ENCODE measurements around the gene CNTNAP2.
"Not testable (repeated sequence)": the region's sequence is repeated elsewhere in the genome, so short reads cannot be mapped to it uniquely, and the experiment has no call there.

The CNTNAP2 gene

GRCh38 chr7:146208492-146208891 lies 91.9 kb downstream of the CNTNAP2 start:
- ATAC-seq (no peak), DNase-seq (no peak)
- no peak overlapping the region for H3K27ac Mint-ChIP-seq
- no peaks in the 10 kb centered on the region for H3K4me1 Mint-ChIP-seq
- no peaks in the 10 kb centered on the region for H3K27me3 Mint-ChIP-seq
- no peak overlapping the region for H3K4me3 Mint-ChIP-seq
- H3K9me3 Mint-ChIP-seq: no peaks in the 10 kb centered on the region

GRCh38 chr7:146214842-146215241 lies 98.2 kb downstream of the CNTNAP2 start:
- no peak overlapping the region for H3K27ac Mint-ChIP-seq
- no peak overlapping the region for H3K4me3 Mint-ChIP-seq
- ATAC-seq (no peak), DNase-seq (no peak)
- H3K4me1 Mint-ChIP-seq: no peaks in the 10 kb centered on the region
- peaks cover 0 to 4% of the 10 kb centered on the region in 2 donors for H3K9me3 Mint-ChIP-seq
- H3K27me3 Mint-ChIP-seq: no peaks in the 10 kb centered on the region

- DNase-seq (no peak), ATAC-seq (no peak)
- Mint-ChIP-seq H3K4me1 (no peaks in the 10 kb centered on the region), H3K27ac (no peak overlapping the region), H3K27me3 (no peaks in the 10 kb centered on the region), H3K4me3 (no peak overlapping the region), H3K9me3 (peaks cover 0 to 4% of the 10 kb centered on the region in 2 donors)
Observed at GRCh38 chr7:146216396-146217041, 99.9 kb downstream of the CNTNAP2 start.

- ATAC-seq: no peak
Observed at GRCh38 chr7:146223851-146224250, 107.2 kb downstream of the CNTNAP2 start.

GRCh38 chr7:146232604-146233003 lies 116.0 kb downstream of the CNTNAP2 start:
- no peak overlapping the region for H3K4me3 Mint-ChIP-seq
- H3K9me3 Mint-ChIP-seq: peaks cover 0 to 5% of the 10 kb centered on the region in 2 donors
- H3K4me1 Mint-ChIP-seq: no peaks in the 10 kb centered on the region
- ATAC-seq (no peak), DNase-seq (no peak)
- H3K27ac Mint-ChIP-seq: no peak overlapping the region
- no peaks in the 10 kb centered on the region for H3K27me3 Mint-ChIP-seq

More at GRCh38 chr7:146223851-146224250, 107.2 kb downstream of the CNTNAP2 start:
- Mint-ChIP-seq H3K27me3 (no peaks in the 10 kb centered on the region), H3K27ac (no peak overlapping the region), H3K4me3 (no peak overlapping the region), H3K4me1 (no peaks in the 10 kb centered on the region), H3K9me3 (peaks cover 10 to 11% of the 10 kb centered on the region in 2 donors)
- DNase-seq: no peak

- no peaks in the 10 kb centered on the region for H3K4me1 Mint-ChIP-seq
- DNase-seq (no peak), ATAC-seq (no peak)
- no peak overlapping the region for H3K27ac Mint-ChIP-seq
- no peak overlapping the region for H3K4me3 Mint-ChIP-seq
- peaks cover 6 to 10% of the 10 kb centered on the region in 2 donors for H3K9me3 Mint-ChIP-seq
- no peaks in the 10 kb centered on the region for H3K27me3 Mint-ChIP-seq
Observed at GRCh38 chr7:146235195-146235594, 118.6 kb downstream of the CNTNAP2 start.

- no peak overlapping the region for H3K4me3 Mint-ChIP-seq
- ATAC-seq: no peak
- DNase-seq: no peak
- H3K9me3 Mint-ChIP-seq: peaks cover 22 to 37% of the 10 kb centered on the region in 2 donors
- no peaks in the 10 kb centered on the region for H3K27me3 Mint-ChIP-seq
- H3K27ac Mint-ChIP-seq: no peak overlapping the region
- H3K4me1 Mint-ChIP-seq: no peaks in the 10 kb centered on the region
Observed at GRCh38 chr7:146242661-146243060, 126.1 kb downstream of the CNTNAP2 start.

- H3K9me3 Mint-ChIP-seq: peaks cover 20 to 38% of the 10 kb centered on the region in 2 donors
- ATAC-seq, H3K4me3 Mint-ChIP-seq, H3K27me3 Mint-ChIP-seq, DNase-seq, H3K27ac Mint-ChIP-seq, H3K4me1 Mint-ChIP-seq: not testable (repeated sequence)
Observed at GRCh38 chr7:146247991-146248390, 131.4 kb downstream of the CNTNAP2 start.

GRCh38 chr7:146248744-146249143 lies 132.1 kb downstream of the CNTNAP2 start:
- H3K4me3 Mint-ChIP-seq, DNase-seq, H3K4me1 Mint-ChIP-seq, H3K27ac Mint-ChIP-seq, H3K27me3 Mint-ChIP-seq, ATAC-seq: not testable (repeated sequence)
- H3K9me3 Mint-ChIP-seq: peaks cover 20 to 38% of the 10 kb centered on the region in 2 donors

- H3K4me3 Mint-ChIP-seq: no peak overlapping the region
- no peaks in the 10 kb centered on the region for H3K4me1 Mint-ChIP-seq
- H3K27ac Mint-ChIP-seq: no peak overlapping the region
Observed at GRCh38 chr7:146249272-146249671, 132.7 kb downstream of the CNTNAP2 start.

GRCh38 chr7:146255609-146256008 lies 139.0 kb downstream of the CNTNAP2 start:
- Mint-ChIP-seq H3K27ac (no peak overlapping the region), H3K27me3 (no peaks in the 10 kb centered on the region), H3K4me3 (no peak overlapping the region), H3K9me3 (peaks cover 6 to 10% of the 10 kb centered on the region in 2 donors), H3K4me1 (no peaks in the 10 kb centered on the region)
- DNase-seq (no peak), ATAC-seq (no peak)

More at GRCh38 chr7:146249272-146249671, 132.7 kb downstream of the CNTNAP2 start:
- H3K9me3 Mint-ChIP-seq: peaks cover 20 to 38% of the 10 kb centered on the region in 2 donors
- DNase-seq (no peak), ATAC-seq (no peak)
- no peaks in the 10 kb centered on the region for H3K27me3 Mint-ChIP-seq

- DNase-seq: no peak
- Mint-ChIP-seq H3K9me3 (peaks cover 10 to 11% of the 10 kb centered on the region in 2 donors), H3K4me1 (no peaks in the 10 kb centered on the region), H3K27me3 (no peaks in the 10 kb centered on the region), H3K4me3 (no peak overlapping the region), H3K27ac (no peak overlapping the region)
- no peak for ATAC-seq
Observed at GRCh38 chr7:146262527-146262926, 145.9 kb downstream of the CNTNAP2 start.

- Mint-ChIP-seq H3K27ac (no peak overlapping the region), H3K9me3 (peaks cover 6 to 7% of the 10 kb centered on the region in 2 donors), H3K4me1 (no peaks in the 10 kb centered on the region), H3K27me3 (no peaks in the 10 kb centered on the region), H3K4me3 (no peak overlapping the region)
- ATAC-seq (no peak), DNase-seq (no peak)
Observed at GRCh38 chr7:146276888-146277287, 160.3 kb downstream of the CNTNAP2 start.

- Mint-ChIP-seq H3K27ac (no peak overlapping the region), H3K4me1 (no peaks in the 10 kb centered on the region), H3K4me3 (no peak overlapping the region), H3K27me3 (no peaks in the 10 kb centered on the region), H3K9me3 (peaks cover 7 to 8% of the 10 kb centered on the region in 2 donors)
- ATAC-seq (no peak), DNase-seq (no peak)
Observed at GRCh38 chr7:146285418-146285817, 168.8 kb downstream of the CNTNAP2 start.

- Mint-ChIP-seq H3K27me3 (no peaks in the 10 kb centered on the region), H3K4me1 (no peaks in the 10 kb centered on the region), H3K4me3 (no peak overlapping the region), H3K9me3 (peaks cover 7 to 8% of the 10 kb centered on the region in 2 donors), H3K27ac (no peak overlapping the region)
- ATAC-seq (no peak), DNase-seq (no peak)
Observed at GRCh38 chr7:146290746-146291145, 174.1 kb downstream of the CNTNAP2 start.

- DNase-seq (no peak), ATAC-seq (no peak)
- Mint-ChIP-seq H3K4me1 (no peaks in the 10 kb centered on the region), H3K9me3 (no peaks in the 10 kb centered on the region), H3K27me3 (no peaks in the 10 kb centered on the region), H3K27ac (no peak overlapping the region), H3K4me3 (no peak overlapping the region)
Observed at GRCh38 chr7:146291900-146292299, 175.3 kb downstream of the CNTNAP2 start.

- Mint-ChIP-seq H3K27ac (no peak overlapping the region), H3K4me1 (no peaks in the 10 kb centered on the region), H3K9me3 (peaks cover 0 to 4% of the 10 kb centered on the region in 2 donors), H3K27me3 (no peaks in the 10 kb centered on the region), H3K4me3 (no peak overlapping the region)
- no peak for ATAC-seq
- DNase-seq: no peak
Observed at GRCh38 chr7:146296028-146296427, 179.4 kb downstream of the CNTNAP2 start.
